Measurements from ENCODE around the gene PCSK5. TPM values are rescaled to one million over a fixed set of nuclear protein-coding genes. Genes with fewer than 3 reads are reported as not detected.

Gene PCSK5
- total RNA-seq, 1 experiment from 2014 or later: 6.9 TPM

DNA sequence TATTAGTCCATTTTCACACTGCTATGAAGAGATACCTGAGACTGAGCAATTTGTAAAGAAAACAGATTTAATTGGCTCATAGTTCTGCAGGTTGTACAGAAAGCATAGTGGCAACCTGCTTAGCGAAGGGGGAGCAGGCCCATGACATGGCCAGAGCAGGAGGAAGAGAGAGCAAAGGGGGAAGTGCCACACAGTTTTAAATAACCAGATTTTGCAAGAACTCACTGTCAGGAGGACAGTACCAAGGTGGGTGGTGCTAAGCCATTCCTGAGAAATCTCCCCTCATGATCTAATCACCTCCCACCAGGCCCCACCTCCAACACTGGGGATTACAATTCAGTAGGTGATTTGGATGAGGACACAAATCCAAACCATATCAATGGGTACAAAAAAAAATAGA is 16.8 kb upstream of the PCSK5 start:
- ChIA-PET RAD21 (ENCODE audit: low non-redundant PET in 1 of 2, low total read pairs in 2 of 2, uncharacterized antibody in 2 of 2, unreplicated experiment in 2 of 2) (no interaction called here), POLR2A (no interaction called here), CTCF (no interaction called here)
- H3K4me1 ChIP-seq (ENCODE audit: control insufficient read depth in 1 of 2, insufficient read depth in 2 of 2, low read length in 2 of 2): no peaks in the 10 kb centered on the region
- H2AFZ ChIP-seq (ENCODE audit: low read depth, low read length, poor library complexity, severe bottlenecking): no peak overlapping the region
- H3K79me2 ChIP-seq (ENCODE audit: insufficient read depth, low read length): no peaks in the 10 kb centered on the region
- H3K4me2 ChIP-seq (ENCODE audit: low read length): no peak overlapping the region
- H3K9me3 ChIP-seq (ENCODE audit: control insufficient read depth in 1 of 2, insufficient read depth in 1 of 2, low read depth in 1 of 2, low read length in 2 of 2): no peaks in the 10 kb centered on the region
- H4K20me1 ChIP-seq (ENCODE audit: insufficient read depth): no peaks in the 10 kb centered on the region
- TF ChIP-seq FOSL1 (IDR thresholded peaks at IDR 0.05; ENCODE audit: low read depth) (no peak), YY1 (IDR thresholded peaks at IDR 0.05; ENCODE audit: extremely low read depth, insufficient replicate concordance, low read depth, low read length) (no peak), RAD21 (IDR thresholded peaks at IDR 0.05; ENCODE audit: low read depth) (no peak), ZFX (IDR thresholded peaks at IDR 0.05) (no peak), POLR2AphosphoS5 (IDR thresholded peaks at IDR 0.05; ENCODE audit: low read depth, low read length) (no peak), POLR2A (IDR thresholded peaks at IDR 0.05; ENCODE audit: borderline replicate concordance, extremely low read depth, insufficient read depth, insufficient read length) (no peak), ZNF274 (IDR thresholded peaks at IDR 0.05; ENCODE audit: low read depth, low read length) (no peak), SP1 (IDR thresholded peaks at IDR 0.05; ENCODE audit: low read depth) (no peak), CEBPB (IDR thresholded peaks at IDR 0.05; ENCODE audit: low read depth) (no peak), TCF7L2 (IDR thresholded peaks at IDR 0.05; ENCODE audit: borderline replicate concordance, extremely low read depth, insufficient read depth, insufficient read length) (no peak), JUND (IDR thresholded peaks at IDR 0.05) (no peak), ELF1 (IDR thresholded peaks at IDR 0.05; ENCODE audit: borderline replicate concordance, low read depth) (no peak)
- TF ChIP-seq, protein P1, sequence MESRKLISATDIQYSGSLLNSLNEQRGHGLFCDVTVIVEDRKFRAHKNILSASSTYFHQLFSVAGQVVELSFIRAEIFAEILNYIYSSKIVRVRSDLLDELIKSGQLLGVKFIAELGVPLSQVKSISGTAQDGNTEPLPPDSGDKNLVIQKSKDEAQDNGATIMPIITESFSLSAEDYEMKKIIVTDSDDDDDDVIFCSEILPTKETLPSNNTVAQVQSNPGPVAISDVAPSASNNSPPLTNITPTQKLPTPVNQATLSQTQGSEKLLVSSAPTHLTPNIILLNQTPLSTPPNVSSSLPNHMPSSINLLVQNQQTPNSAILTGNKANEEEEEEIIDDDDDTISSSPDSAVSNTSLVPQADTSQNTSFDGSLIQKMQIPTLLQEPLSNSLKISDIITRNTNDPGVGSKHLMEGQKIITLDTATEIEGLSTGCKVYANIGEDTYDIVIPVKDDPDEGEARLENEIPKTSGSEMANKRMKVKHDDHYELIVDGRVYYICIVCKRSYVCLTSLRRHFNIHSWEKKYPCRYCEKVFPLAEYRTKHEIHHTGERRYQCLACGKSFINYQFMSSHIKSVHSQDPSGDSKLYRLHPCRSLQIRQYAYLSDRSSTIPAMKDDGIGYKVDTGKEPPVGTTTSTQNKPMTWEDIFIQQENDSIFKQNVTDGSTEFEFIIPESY (IDR thresholded peaks at IDR 0.05; ENCODE audit: extremely low read depth, insufficient replicate concordance, low read length): no peak
- TF ChIP-seq, protein P2, sequence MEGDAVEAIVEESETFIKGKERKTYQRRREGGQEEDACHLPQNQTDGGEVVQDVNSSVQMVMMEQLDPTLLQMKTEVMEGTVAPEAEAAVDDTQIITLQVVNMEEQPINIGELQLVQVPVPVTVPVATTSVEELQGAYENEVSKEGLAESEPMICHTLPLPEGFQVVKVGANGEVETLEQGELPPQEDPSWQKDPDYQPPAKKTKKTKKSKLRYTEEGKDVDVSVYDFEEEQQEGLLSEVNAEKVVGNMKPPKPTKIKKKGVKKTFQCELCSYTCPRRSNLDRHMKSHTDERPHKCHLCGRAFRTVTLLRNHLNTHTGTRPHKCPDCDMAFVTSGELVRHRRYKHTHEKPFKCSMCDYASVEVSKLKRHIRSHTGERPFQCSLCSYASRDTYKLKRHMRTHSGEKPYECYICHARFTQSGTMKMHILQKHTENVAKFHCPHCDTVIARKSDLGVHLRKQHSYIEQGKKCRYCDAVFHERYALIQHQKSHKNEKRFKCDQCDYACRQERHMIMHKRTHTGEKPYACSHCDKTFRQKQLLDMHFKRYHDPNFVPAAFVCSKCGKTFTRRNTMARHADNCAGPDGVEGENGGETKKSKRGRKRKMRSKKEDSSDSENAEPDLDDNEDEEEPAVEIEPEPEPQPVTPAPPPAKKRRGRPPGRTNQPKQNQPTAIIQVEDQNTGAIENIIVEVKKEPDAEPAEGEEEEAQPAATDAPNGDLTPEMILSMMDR (IDR thresholded peaks at IDR 0.05 in 2 of 3, conservative IDR thresholded peaks at IDR 0.05 in 1 of 3; ENCODE audit: borderline replicate concordance in 1 of 3, insufficient read depth in 1 of 3, low read depth in 2 of 3, low read length in 2 of 3): no peak
- TF ChIP-seq, protein P3, sequence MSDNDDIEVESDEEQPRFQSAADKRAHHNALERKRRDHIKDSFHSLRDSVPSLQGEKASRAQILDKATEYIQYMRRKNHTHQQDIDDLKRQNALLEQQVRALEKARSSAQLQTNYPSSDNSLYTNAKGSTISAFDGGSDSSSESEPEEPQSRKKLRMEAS (IDR thresholded peaks at IDR 0.05): no peak
- TF ChIP-seq, protein P4, sequence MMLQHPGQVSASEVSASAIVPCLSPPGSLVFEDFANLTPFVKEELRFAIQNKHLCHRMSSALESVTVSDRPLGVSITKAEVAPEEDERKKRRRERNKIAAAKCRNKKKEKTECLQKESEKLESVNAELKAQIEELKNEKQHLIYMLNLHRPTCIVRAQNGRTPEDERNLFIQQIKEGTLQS (IDR thresholded peaks at IDR 0.05): no peak
- TF ChIP-seq, protein P5, sequence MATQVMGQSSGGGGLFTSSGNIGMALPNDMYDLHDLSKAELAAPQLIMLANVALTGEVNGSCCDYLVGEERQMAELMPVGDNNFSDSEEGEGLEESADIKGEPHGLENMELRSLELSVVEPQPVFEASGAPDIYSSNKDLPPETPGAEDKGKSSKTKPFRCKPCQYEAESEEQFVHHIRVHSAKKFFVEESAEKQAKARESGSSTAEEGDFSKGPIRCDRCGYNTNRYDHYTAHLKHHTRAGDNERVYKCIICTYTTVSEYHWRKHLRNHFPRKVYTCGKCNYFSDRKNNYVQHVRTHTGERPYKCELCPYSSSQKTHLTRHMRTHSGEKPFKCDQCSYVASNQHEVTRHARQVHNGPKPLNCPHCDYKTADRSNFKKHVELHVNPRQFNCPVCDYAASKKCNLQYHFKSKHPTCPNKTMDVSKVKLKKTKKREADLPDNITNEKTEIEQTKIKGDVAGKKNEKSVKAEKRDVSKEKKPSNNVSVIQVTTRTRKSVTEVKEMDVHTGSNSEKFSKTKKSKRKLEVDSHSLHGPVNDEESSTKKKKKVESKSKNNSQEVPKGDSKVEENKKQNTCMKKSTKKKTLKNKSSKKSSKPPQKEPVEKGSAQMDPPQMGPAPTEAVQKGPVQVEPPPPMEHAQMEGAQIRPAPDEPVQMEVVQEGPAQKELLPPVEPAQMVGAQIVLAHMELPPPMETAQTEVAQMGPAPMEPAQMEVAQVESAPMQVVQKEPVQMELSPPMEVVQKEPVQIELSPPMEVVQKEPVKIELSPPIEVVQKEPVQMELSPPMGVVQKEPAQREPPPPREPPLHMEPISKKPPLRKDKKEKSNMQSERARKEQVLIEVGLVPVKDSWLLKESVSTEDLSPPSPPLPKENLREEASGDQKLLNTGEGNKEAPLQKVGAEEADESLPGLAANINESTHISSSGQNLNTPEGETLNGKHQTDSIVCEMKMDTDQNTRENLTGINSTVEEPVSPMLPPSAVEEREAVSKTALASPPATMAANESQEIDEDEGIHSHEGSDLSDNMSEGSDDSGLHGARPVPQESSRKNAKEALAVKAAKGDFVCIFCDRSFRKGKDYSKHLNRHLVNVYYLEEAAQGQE (IDR thresholded peaks at IDR 0.05; ENCODE audit: low read depth): no peak
- H3K4me3 ChIP-seq (replicated peaks in 1 of 2; ENCODE audit: low read depth in 1 of 2, low read length in 2 of 2): no peak overlapping the region
- DNase-seq (ENCODE audit: low read depth, low spot score) (no peak), ATAC-seq (no peak)
- intact Hi-C loops (cut with micrococcal nuclease): no loop called here
- H3K27me3 ChIP-seq (ENCODE audit: insufficient read depth, low read length): no peaks in the 10 kb centered on the region
- BruUV-seq (replicated peaks): no TSS peak
- H3K27ac ChIP-seq (ENCODE audit: low read depth, low read length): no peak overlapping the region
- H3K9ac ChIP-seq (ENCODE audit: low read length): no peak overlapping the region
- H3K36me3 ChIP-seq (ENCODE audit: control insufficient read depth in 1 of 2, insufficient read depth in 2 of 2, low read length in 2 of 2): no peaks in the 10 kb centered on the region
- H3K9me2 ChIP-seq (ENCODE audit: insufficient read depth): no peaks in the 10 kb centered on the region
